HepG2 (cell line): ENCODE measurements around the gene POMT1. TPM values are rescaled to one million over a fixed set of nuclear protein-coding genes. Genes with fewer than 3 reads are reported as not detected.

Source experiments
- ATAD3A ChIP-seq: sonication (generic); formaldehyde crosslinking; IDR thresholded peaks from 2 replicates; pipeline ENCODE4 v1.4.0; 2020; ENCODE audit warnings: missing genetic modification reagents
- GFI1 ChIP-seq: sonication (generic); formaldehyde crosslinking; IDR thresholded peaks from 2 replicates; pipeline ENCODE4 v1.5.0; 2020; ENCODE audit warnings: missing genetic modification reagents, mild to moderate bottlenecking, borderline replicate concordance
- GRHL1 ChIP-seq: sonication (generic); formaldehyde crosslinking; conservative IDR thresholded peaks from 2 replicates; pipeline ENCODE4 v1.8.0; 2022; ENCODE audit warnings: missing genetic modification reagents
- HIC2 ChIP-seq: sonication (generic); formaldehyde crosslinking; IDR thresholded peaks from 2 replicates; pipeline ENCODE4 v1.9.0; 2022; ENCODE audit warnings: low read depth, missing genetic modification reagents
- HNF4A ChIP-seq: sonication (generic); formaldehyde crosslinking; IDR thresholded peaks from 2 replicates; pipeline ENCODE4 v1.4.0; 2020; ENCODE audit warnings: missing genetic modification reagents
- HNRNPLL ChIP-seq: fragments of 200-400 bp; formaldehyde crosslinking; IDR thresholded peaks from 2 replicates; pipeline ENCODE4 v1.6.1; 2017; ENCODE audit warnings: mild to moderate bottlenecking, low read depth, low read length; ENCODE audit not compliant: poor library complexity, severe bottlenecking
- MAFK ChIP-seq, 2 experiments: IDR thresholded peaks in 1 of 2; conservative IDR thresholded peaks in 1 of 2; 2 replicates each; pipeline ENCODE4 v1.6.1; 2011; ENCODE audit warnings: improper control_type of control experiment in 2 of 2, low read length in 2 of 2
- RBFOX2 ChIP-seq: fragments of 200-400 bp; formaldehyde crosslinking; IDR thresholded peaks from 2 replicates; pipeline ENCODE4 v1.6.1; 2017; ENCODE audit warnings: low read depth, mild to moderate bottlenecking, low read length
- RBM39 ChIP-seq: fragments of 200-400 bp; formaldehyde crosslinking; IDR thresholded peaks from one replicate; pipeline ENCODE4 v1.6.1; 2018; ENCODE audit warnings: antibody characterized with exemption, mild to moderate bottlenecking, low read depth, low read length; ENCODE audit not compliant: poor library complexity, severe bottlenecking
- RXRB ChIP-seq: IDR thresholded peaks from 2 replicates; pipeline ENCODE4 v1.6.1; 2016; ENCODE audit warnings: borderline replicate concordance, missing genetic modification reagents, missing compliant biosample characterization
- TRAFD1 ChIP-seq: sonication (generic); formaldehyde crosslinking; IDR thresholded peaks from 2 replicates; pipeline ENCODE4 v1.5.1; 2020; ENCODE audit warnings: missing genetic modification reagents, mild to moderate bottlenecking, borderline replicate concordance
- ZC3H4 ChIP-seq: sonication (generic); formaldehyde crosslinking; IDR thresholded peaks from 2 replicates; pipeline ENCODE4 v1.4.0; 2020; ENCODE audit warnings: missing genetic modification reagents, borderline replicate concordance
- ZNF235 ChIP-seq: sonication (generic); formaldehyde crosslinking; IDR thresholded peaks from 2 replicates; pipeline ENCODE4 v1.8.1; 2023; ENCODE audit warnings: mild to moderate bottlenecking, missing genetic modification reagents, borderline replicate concordance
- ZNF383 ChIP-seq: sonication (generic); formaldehyde crosslinking; IDR thresholded peaks from 2 replicates; pipeline ENCODE4 v1.4.0; 2020; ENCODE audit warnings: missing genetic modification reagents, mild to moderate bottlenecking, borderline replicate concordance
- ZNF749 ChIP-seq: sonication (generic); formaldehyde crosslinking; IDR thresholded peaks from 2 replicates; pipeline ENCODE4 v1.8.0; 2022; ENCODE audit warnings: mild to moderate bottlenecking, missing genetic modification reagents, moderate library complexity, borderline replicate concordance
- ZSCAN22 ChIP-seq: sonication (generic); formaldehyde crosslinking; IDR thresholded peaks from 2 replicates; pipeline ENCODE4 v1.4.0; 2020; ENCODE audit warnings: mild to moderate bottlenecking, missing genetic modification reagents
- polyA plus RNA-seq, 8 experiments: library from polyadenylated mRNA; depleted of rRNA in 3 of 8; stranded (reverse) in 7 of 8; unstranded in 1 of 8; fragments of >200 nt; fragmentation: Illumina TruSeq in 4 of 8; extraction: Trizol in 4 of 8; gene quantifications; 2 replicates each; pipeline versions ENCODE4 v1.2.1 to v1.2.3, GENCODE V29; 2011 to 2016; ENCODE audit warnings: low read depth in 4 of 8, missing spikeins in 1 of 8, mixed read lengths in 1 of 8; ENCODE audit not compliant: insufficient read depth in 1 of 8
- total RNA-seq, 5 experiments: library from RNA; depleted of rRNA; stranded (reverse); fragments of >200 nt; fragmentation: Illumina TruSeq; extraction: Trizol; gene quantifications; 2 replicates each; pipeline ENCODE4 v1.2.3, GENCODE V29; 2016; ENCODE audit warnings: low read depth in 1 of 5
- TF ChIP-seq, protein P1 (sequence below): sonication (generic); formaldehyde crosslinking; IDR thresholded peaks from 2 replicates; pipeline ENCODE4 v1.8.0; 2022; ENCODE audit warnings: missing genetic modification reagents, mild to moderate bottlenecking, borderline replicate concordance
- TF ChIP-seq, protein P2 (sequence below): sonication (generic); formaldehyde crosslinking; IDR thresholded peaks from 2 replicates; pipeline ENCODE4 v1.5.0; 2020; ENCODE audit warnings: mild to moderate bottlenecking, missing genetic modification reagents, borderline replicate concordance

Gene POMT1
- total and polyA plus RNA-seq, 2 of the 13 experiments (the other 11 are each of a cell fraction or from before 2014, with no cell fraction given) = 21.6 to 22.7 TPM

GRCh38 chr9:131502781-131503625, at the start of gene POMT1 (continued):
- TF ChIP-seq, protein P1, sequence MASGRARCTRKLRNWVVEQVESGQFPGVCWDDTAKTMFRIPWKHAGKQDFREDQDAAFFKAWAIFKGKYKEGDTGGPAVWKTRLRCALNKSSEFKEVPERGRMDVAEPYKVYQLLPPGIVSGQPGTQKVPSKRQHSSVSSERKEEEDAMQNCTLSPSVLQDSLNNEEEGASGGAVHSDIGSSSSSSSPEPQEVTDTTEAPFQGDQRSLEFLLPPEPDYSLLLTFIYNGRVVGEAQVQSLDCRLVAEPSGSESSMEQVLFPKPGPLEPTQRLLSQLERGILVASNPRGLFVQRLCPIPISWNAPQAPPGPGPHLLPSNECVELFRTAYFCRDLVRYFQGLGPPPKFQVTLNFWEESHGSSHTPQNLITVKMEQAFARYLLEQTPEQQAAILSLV (CRISPR knock-in tag) = peak; percentile 72; the same call in 1 of the 2 replicates
- peak; percentile 81 for TF ChIP-seq RBM39
- peak; percentile 62 for TF ChIP-seq RXRB (CRISPR knock-in tag)
- peak; percentile 91 for TF ChIP-seq ZNF749 (CRISPR knock-in tag)
- peak; percentile 19; the same call in 1 of the 2 replicates for TF ChIP-seq HNF4A
- peak; percentile 82 for TF ChIP-seq HNRNPLL
- TF ChIP-seq HIC2 (CRISPR knock-in tag) = no peak
- no peak for TF ChIP-seq ATAD3A (CRISPR knock-in tag)
- 0 out of 2 replicates have a peak, but pooled peaks have one; percentile 46 for TF ChIP-seq ZNF235 (CRISPR knock-in tag)
- peak; percentile 71 for TF ChIP-seq RBFOX2
- no peak for TF ChIP-seq TRAFD1 (CRISPR knock-in tag)
- TF ChIP-seq MAFK (conservative IDR thresholded peaks at IDR 0.05 in 1 of 2, IDR thresholded peaks at IDR 0.05 in 1 of 2; ENCODE audit: low read length in 2 of 2) = no peak; a peak in 1 of 4 replicates
- TF ChIP-seq, protein P2, sequence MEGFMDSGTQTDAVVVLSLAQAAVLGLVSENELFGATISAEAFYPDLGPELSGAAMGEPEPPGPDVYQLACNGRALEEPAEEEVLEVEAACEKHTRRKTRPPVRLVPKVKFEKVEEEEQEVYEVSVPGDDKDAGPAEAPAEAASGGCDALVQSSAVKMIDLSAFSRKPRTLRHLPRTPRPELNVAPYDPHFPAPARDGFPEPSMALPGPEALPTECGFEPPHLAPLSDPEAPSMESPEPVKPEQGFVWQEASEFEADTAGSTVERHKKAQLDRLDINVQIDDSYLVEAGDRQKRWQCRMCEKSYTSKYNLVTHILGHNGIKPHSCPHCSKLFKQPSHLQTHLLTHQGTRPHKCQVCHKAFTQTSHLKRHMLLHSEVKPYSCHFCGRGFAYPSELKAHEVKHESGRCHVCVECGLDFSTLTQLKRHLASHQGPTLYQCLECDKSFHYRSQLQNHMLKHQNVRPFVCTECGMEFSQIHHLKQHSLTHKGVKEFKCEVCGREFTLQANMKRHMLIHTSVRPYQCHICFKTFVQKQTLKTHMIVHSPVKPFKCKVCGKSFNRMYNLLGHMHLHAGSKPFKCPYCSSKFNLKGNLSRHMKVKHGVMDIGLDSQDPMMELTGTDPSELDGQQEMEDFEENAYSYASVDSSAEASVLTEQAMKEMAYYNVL (CRISPR knock-in tag) = no peak; the same call in 1 of the 2 replicates
- peak; percentile 76 for TF ChIP-seq GFI1 (CRISPR knock-in tag)
- TF ChIP-seq ZNF383 (CRISPR knock-in tag) = no peak
- TF ChIP-seq GRHL1 = no peak
- no peak; the same call in 1 of the 2 replicates for TF ChIP-seq ZC3H4 (CRISPR knock-in tag)
- no peak for TF ChIP-seq ZSCAN22
